Breast epithelium (tissue), 3 donors: ENCODE measurements around the gene TOB1.

Source experiments
- POLR2A ChIP-seq: fragments of 450-650 bp; IDR thresholded peaks from one replicate; pipeline ENCODE4 v1.6.1; 2016; ENCODE audit warnings: antibody characterized with exemption, mild to moderate bottlenecking, moderate library complexity
- POLR2AphosphoS5 ChIP-seq, 3 donors: sonication (generic); formaldehyde crosslinking; IDR thresholded peaks; one replicate each; pipeline ENCODE4 v1.6.1; 2017; ENCODE audit warnings: antibody characterized with exemption in 3 of 3

DNA sequence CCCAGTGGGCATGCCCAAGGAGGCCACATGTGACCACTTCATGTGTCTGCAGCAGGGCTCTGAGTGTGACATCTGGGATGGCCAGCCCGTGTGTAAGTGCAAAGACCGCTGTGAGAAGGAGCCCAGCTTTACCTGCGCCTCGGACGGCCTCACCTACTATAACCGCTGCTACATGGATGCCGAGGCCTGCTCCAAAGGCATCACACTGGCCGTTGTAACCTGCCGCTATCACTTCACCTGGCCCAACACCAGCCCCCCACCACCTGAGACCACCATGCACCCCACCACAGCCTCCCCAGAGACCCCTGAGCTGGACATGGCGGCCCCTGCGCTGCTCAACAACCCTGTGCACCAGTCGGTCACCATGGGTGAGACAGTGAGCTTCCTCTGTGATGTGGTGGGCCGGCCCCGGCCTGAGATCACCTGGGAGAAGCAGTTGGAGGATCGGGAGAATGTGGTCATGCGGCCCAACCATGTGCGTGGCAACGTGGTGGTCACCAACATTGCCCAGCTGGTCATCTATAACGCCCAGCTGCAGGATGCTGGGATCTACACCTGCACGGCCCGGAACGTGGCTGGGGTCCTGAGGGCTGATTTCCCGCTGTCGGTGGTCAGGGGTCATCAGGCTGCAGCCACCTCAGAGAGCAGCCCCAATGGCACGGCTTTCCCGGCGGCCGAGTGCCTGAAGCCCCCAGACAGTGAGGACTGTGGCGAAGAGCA is 26.4 kb downstream of the TOB1 start:
- TF ChIP-seq POLR2A: no peak
- TF ChIP-seq POLR2AphosphoS5 (IDR thresholded peaks at IDR 0.05): no peak
